GM08714 (cell line): Measurements from ENCODE around the gene FAM227B.
"Not testable (repeated sequence)": the region's sequence is repeated elsewhere in the genome, so short reads cannot be mapped to it uniquely, and the experiment has no call there.

Experiments used
- H3K4me3 ChIP-seq: fragments of 200-500 bp; sonication (Bioruptor generic); 2 replicates; pipeline ENCODE4 v1.5.1; 2014; ENCODE audit warnings: mild to moderate bottlenecking, low read length, inconsistent platforms
- ZNF274 ChIP-seq: IDR thresholded peaks from 2 replicates; pipeline ENCODE4 v1.6.1; 2012; ENCODE audit warnings: mild to moderate bottlenecking, low read depth, low read length

The FAM227B gene

DNA sequence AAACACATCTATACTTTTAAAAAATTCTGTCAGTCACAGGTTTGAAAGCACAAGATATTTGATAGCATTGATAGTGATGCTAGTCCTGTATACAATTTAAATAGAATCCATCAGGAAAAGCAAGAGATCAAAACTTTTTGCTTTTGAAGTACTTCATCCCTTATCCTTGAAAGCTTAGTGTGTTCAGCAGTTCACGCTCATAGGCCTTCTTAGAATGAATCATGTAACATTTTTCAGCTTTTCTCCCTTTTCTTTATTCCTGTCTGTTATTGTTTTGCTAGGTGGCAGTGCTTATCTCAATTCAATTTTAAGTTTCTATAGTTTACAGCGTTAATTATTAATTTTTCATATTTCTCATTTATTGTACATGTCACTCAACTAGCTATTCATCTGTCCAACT, 128.5 kb downstream of the FAM227B start:
- H3K4me3 ChIP-seq = no peak overlapping the region
- no peak for TF ChIP-seq ZNF274

DNA sequence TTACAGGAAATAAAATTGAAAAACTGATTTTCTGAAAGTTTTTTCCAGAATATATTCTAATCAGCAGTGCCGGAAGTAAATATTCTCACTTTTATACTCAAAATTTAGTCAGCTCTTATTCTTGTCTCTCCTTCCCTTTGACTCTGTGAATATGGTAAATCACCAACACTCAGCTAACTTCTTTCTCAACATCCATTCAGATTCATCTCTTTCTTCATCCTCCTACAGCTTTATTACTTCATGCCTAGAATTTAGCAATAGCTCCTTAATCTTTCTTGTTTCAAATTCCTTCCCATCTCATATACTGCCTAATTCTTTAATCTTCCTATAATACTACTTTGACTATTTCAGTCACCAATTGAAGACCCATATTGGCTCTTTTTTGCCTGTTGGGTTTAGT, 129.7 kb downstream of the FAM227B start:
- H3K4me3 ChIP-seq = no peak overlapping the region
- TF ChIP-seq ZNF274 = no peak

DNA sequence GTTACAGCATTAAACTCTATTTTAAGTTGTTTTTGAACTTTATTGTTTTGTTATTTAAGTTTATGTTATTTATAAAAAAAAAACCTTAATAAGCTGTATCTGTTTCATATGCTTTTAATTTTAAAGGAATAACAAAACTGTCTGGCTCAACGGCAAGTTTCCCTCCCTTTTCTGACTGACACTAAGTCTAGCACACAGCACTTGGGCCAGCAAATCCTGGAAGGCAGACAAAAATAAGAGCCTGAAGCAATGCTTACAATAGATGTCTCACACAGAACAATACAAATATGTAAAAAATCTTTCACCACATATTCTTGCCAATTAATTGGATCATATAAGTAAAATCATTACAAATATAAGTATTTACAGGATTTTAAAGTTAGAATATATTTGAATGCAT, 135.2 kb downstream of the FAM227B start:
- H3K4me3 ChIP-seq = not testable (repeated sequence)

DNA sequence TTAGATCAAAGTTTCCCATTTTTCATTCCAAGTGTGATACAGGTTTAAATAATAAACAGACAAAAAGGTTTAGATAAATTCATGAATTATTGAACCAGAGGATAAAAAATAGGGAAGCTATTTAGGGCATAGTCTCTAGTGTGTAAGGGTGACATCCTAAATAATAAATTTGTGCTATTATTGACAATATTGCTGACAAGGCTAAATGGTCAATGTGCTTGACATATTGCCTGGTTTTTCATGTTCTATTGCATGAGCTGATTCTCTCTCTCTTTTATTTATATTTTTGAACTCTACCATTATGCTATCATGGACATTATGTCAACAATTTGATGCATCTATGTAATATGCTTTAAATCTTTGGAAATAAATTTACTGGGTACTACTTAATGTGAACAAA, 141.6 kb downstream of the FAM227B start:
- H3K4me3 ChIP-seq = not testable (repeated sequence)

DNA sequence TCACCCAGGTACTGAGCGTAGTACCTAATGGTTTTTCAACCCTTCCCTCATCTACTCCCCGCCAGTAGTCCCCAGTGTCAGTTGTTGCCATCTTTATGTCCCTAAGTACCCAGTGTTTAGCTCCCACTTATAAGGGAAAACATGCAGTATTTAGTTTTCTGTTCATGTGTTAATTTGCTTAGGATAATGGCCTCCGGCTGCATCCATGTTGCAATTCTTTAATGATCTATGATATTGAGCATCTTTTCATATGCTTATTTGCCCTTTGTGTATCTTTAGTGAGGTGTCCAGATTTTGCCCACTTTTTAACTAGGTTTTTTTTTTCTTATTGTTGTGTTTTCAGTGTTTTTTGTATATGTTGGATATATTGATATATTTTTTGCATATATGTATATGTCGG, 142.6 kb downstream of the FAM227B start:
- not testable (repeated sequence) for H3K4me3 ChIP-seq

DNA sequence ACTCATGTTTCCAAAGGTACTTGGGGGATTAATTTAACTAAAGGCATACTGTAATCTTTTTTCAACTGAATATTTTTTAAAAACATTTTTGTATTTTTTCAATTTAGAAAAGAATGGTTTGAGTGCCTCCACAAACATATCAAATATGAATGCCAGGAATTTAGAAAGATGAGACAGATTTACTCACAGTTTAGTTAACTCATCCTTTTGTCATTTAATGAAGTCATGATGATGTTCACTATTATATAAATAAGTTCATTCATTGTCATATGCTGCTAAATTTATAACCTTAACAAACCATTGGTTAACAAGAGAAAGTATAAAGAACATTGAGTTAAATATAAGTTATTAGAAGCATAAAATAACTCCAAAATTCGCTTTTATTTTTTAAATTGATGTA, 147.6 kb downstream of the FAM227B start:
- TF ChIP-seq ZNF274 = no peak
- H3K4me3 ChIP-seq = no peak overlapping the region

DNA sequence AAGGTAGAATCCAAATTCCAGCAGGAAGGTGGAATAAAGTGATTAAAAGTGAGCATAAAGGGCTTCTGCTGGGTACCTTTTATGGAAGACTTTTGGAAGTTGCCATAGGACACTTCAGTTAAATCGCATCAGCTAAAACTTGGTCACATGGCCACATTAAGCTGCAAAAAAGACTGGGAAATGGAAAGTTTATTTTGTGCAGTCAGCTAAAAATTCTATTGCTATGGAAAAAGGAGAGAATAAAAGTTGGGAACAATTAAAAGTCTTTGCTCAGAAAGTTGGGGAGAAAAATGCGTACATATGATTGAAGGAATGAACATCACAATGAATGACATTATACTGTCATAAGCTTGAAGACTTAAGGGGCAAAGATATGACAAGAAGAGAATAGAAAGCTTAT, 148.3 kb downstream of the FAM227B start:
- H3K4me3 ChIP-seq = no peak overlapping the region
- no peak for TF ChIP-seq ZNF274

DNA sequence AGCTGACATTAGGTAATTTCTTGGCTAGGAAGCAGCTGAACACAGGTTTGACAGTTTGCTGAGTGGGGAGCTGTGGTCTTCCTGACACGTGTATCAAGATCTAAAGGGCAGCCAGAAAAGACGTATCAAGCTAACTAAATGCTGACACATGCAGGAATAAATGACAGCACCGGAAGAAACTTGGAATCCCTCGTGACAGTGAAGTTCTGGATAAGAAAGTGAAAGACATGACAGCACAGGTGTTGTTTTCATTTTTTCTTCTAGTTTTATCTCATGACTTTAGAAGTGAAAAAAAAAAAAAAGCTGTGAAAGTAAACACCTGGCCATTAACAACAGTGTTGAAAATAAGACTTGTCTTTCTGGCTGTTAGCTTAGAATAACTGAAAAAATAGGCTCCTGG, 148.9 kb downstream of the FAM227B start:
- no peak overlapping the region for H3K4me3 ChIP-seq
- TF ChIP-seq ZNF274 = no peak

DNA sequence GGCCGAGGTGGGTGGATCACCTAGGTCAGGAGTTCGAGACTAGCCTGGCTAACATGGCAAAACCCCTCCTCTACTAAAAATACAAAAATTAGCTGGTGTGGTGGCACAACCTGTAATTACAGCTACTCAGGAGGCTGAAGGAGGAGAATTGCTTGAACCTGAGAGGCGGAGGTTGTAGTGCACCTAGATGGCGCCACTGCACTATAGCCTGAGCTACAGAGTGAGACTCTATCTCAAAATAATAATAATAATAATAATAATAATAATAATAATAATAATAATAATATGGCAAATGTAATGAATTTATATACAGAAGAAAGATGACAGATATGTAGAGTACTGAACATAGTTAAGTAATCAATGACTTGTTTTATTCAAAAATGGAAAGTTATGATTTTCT, 149.4 kb downstream of the FAM227B start:
- H3K4me3 ChIP-seq = not testable (repeated sequence)

DNA sequence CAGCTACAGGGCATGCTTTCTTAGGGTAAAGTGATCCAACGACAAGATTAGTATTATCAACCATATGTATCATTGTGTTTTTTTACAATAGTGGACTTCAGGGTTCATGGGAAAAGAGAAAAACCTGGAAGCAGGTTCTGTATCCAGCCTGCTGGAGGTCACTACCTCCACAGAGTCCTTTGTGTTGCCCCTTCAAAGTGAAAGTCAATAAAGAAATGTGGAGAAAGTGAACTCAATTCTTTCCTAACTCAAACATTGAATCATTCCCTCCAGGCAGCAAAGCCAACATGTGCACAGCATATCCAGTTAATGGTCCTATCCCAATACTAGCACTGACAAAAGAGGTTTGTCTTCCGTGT, 152.2 kb downstream of the FAM227B start:
- no peak for TF ChIP-seq ZNF274
- no peak overlapping the region for H3K4me3 ChIP-seq

DNA sequence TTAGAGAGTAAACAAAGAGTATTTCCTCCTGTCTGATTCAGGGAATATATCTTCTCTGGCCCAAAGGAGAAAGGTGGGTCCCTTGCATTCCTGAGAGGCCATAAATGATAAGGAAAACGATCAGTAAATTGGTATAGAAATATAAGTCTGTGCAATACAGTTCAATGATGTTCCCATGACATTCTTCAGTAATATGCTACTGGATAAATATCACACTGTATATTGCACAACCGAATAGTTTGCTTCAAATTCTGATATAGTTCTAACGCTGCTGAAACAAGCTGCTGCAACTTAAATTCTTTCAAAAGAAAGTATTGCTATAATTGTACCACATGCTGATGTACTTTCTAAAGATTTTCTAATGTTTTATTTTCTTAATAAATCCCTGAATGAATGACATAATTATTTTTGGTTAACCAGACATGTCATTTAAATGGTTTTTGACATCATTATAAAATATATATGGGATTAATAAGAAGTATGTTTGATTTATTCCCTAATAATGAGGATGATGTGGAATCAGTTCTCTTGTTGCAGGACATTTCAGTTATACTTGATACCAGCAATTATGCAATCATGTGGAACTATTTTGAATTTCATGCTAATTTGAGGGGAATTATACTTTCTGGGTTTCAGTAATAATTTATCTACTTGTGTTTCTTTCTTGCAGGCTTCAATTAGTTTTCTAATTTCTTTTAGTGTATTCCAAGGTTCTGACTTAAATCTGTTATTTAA, 152.7 kb downstream of the FAM227B start:
- no peak for TF ChIP-seq ZNF274
- no peak overlapping the region for H3K4me3 ChIP-seq

DNA sequence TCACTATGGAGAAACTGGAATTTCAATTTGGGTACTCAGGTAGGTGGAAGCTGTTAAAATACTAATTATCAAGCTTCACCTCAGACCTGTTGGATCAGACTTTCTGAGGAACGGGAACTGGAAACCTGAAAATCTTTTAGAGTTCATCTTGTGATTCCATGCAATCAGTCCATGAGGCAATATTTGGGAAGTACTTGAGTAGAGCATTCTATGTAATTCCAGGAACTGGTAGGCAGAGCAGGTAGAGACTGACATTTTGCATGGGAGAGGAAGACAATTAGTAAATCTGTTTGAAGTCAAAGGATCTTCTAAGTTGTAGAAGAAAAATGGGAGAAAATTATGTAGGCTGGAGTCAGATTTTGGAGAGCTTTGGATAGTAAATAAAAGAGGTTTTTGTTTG, 154.5 kb downstream of the FAM227B start:
- no peak for TF ChIP-seq ZNF274
- H3K4me3 ChIP-seq = no peak overlapping the region

DNA sequence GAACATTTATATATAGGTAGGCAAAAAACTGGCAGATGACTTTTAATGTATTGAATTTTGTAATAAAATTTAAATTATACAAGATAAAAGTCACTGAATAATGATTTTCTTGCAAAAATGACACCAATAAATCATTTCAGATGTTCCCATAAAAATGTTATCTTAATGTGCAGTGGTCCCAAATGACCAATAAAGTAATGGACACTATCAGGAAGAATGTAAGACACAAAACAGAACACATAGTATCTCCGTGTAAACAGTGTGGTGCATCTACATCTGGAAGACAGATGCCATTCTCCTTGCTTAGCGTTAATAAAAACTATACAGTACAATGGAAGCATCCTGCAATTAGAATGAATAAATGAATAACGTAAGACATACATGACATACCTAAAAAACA, 156.1 kb downstream of the FAM227B start:
- no peak overlapping the region for H3K4me3 ChIP-seq
- no peak for TF ChIP-seq ZNF274

DNA sequence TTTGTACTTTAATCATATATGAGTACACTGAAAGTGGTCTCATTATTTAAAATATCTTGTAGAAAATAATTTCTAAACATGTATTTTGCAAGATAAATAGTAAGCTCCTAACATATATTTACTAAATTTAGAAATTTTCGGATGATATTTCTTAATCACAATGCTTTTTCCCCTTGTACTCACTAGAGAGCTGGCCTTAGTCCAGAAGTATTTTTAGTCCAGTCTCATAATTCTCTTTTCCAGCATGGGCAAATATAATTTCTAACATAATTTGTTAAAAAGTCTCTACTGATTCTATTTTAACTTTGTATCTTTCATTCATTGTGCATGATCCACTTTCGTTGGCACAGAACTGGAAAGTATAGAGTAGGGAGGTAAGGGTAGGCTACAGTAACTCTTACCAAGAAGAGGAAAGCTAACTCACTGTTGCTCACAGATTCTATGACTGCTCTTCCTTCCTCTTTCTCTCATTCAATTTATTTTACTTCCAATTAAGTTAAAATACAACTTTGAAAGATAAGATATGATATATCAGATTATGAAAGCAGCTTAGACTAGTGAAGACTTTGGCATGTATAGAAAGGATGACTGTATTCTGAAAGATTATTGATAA, 158.3 kb downstream of the FAM227B start:
- H3K4me3 ChIP-seq = no peak overlapping the region
- no peak for TF ChIP-seq ZNF274

DNA sequence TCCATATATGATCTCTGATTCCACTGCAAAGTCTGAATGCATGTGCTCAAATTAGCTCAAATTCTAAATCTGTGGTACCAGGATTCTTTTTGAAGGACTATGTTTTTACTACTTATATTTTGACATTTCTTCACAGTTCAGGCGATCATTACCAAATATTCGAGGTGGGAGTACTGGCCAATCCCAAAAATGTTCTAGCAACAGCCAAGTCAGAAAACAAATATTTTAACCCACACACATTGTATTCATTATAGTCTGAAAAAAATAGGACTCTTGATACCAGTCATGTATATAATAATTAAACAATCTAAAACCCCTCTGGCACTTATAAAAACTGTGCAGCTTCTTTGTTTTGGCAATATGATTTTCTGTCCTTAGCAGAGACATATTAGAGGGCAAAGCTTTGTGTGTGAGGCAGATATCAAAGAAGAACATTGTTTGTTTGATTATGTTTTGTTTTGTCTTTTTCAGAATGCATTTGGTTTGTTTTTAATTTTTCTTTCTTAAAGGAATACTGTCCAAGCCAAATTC, 160.1 kb downstream of the FAM227B start:
- no peak overlapping the region for H3K4me3 ChIP-seq
- no peak for TF ChIP-seq ZNF274

DNA sequence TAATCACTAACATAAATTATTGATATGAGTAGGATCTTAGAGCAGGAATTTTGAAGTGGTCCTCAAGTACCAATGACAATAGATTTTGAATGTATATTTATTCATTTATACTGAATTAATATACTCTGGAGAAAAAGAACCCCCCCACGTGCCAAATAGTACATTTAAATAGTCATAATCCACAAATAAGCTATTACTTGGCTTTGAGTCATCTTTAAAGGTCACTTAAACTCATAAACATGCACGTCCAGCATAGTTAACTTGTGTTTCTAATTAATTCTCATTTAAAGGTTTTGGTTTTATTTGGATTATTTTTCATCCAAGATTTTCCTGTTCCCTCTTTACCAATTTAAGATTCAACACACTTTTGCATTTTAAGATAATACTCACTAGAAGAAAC, 162.5 kb downstream of the FAM227B start:
- H3K4me3 ChIP-seq = no peak overlapping the region
- no peak for TF ChIP-seq ZNF274

DNA sequence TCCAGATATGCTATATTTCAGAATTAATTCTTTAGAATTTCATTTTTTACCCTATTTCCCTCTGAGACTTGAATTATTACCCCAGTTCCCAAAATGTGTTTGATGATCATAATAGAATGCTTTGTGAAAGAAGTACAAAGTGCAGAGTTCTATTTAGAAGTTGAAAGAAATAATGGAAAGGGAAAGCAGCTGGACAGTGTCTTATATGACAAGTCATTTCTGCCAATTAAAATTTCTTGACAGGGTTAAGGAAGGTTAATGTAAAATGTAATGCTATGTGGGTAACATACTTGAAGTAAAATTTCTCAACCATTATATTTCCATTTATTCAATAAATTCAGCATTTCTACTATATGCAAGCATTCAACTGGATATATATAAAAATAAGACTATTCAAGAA, 164.5 kb downstream of the FAM227B start:
- no peak for TF ChIP-seq ZNF274
- H3K4me3 ChIP-seq = no peak overlapping the region
